Adipocyte (in vitro differentiated cells): ENCODE data around the gene NTRK3.

Experiments used
- DNase-seq: peaks from one replicate; pipeline ENCODE4 v3.0.0-alpha.2; 2015; ENCODE audit warnings: low read depth
- H3K27me3 ChIP-seq: replicated peaks from 2 replicates; pipeline ENCODE4 v1.7.0; 2013; ENCODE audit warnings: mild to moderate bottlenecking, low read length, moderate library complexity; ENCODE audit not compliant: control insufficient read depth, insufficient read depth
- H3K36me3 ChIP-seq: 2 replicates; pipeline ENCODE4 v1.7.0; 2013; ENCODE audit warnings: low read length, mild to moderate bottlenecking, moderate library complexity; ENCODE audit not compliant: control insufficient read depth, insufficient read depth, severe bottlenecking
- H3K4me1 ChIP-seq: 2 replicates; pipeline ENCODE4 v1.7.0; 2013; ENCODE audit warnings: mild to moderate bottlenecking, low read length, moderate library complexity; ENCODE audit not compliant: control insufficient read depth, insufficient read depth
- H3K4me3 ChIP-seq: 2 replicates; pipeline ENCODE4 v1.7.0; 2013; ENCODE audit warnings: mild to moderate bottlenecking, low read length, moderate library complexity
- H3K9ac ChIP-seq: 2 replicates; pipeline ENCODE4 v1.7.0; 2013; ENCODE audit warnings: mild to moderate bottlenecking, low read length, moderate library complexity
- H3K9me3 ChIP-seq: 2 replicates; pipeline ENCODE4 v1.7.0; 2013; ENCODE audit warnings: mild to moderate bottlenecking, low read length, moderate library complexity; ENCODE audit not compliant: control insufficient read depth

Gene NTRK3

GRCh38 chr15:87817553-87817952 lies 439.0 kb downstream of the NTRK3 start:
- H3K9me3 ChIP-seq: no peaks in the 10 kb centered on the region
- no peak overlapping the region for H3K9ac ChIP-seq
- H3K4me1 ChIP-seq: peaks cover 7% of the 10 kb centered on the region
- DNase-seq: peak; percentile 3
- no peaks in the 10 kb centered on the region for H3K36me3 ChIP-seq
- no peak overlapping the region for H3K4me3 ChIP-seq
- H3K27me3 ChIP-seq: no peaks in the 10 kb centered on the region

- Histone ChIP-seq H3K9ac (no peak overlapping the region), H3K4me3 (no peak overlapping the region), H3K27me3 (no peaks in the 10 kb centered on the region), H3K4me1 (peaks cover 7% of the 10 kb centered on the region), H3K9me3 (no peaks in the 10 kb centered on the region), H3K36me3 (no peaks in the 10 kb centered on the region)
- DNase-seq: peak; percentile 64
Observed at GRCh38 chr15:87816811-87817210, 439.7 kb downstream of the NTRK3 start.

GRCh38 chr15:87816016-87816415 lies 440.5 kb downstream of the NTRK3 start:
- no peaks in the 10 kb centered on the region for H3K27me3 ChIP-seq
- H3K9ac ChIP-seq: no peak overlapping the region

More at GRCh38 chr15:87816016-87816415, 440.5 kb downstream of the NTRK3 start:
- no peaks in the 10 kb centered on the region for H3K9me3 ChIP-seq
- no peaks in the 10 kb centered on the region for H3K36me3 ChIP-seq
- peaks cover 7% of the 10 kb centered on the region for H3K4me1 ChIP-seq
- DNase-seq: peak; percentile 38
- H3K4me3 ChIP-seq: no peak overlapping the region
